Effector memory CD8-positive, alpha-beta T cell (primary cell): ENCODE results near the gene HIRIP3.

ENCODE experiments used
- ATAC-seq: fragments of 150-1000 bp; cut with Tn5 transposase; replicated peaks from 2 replicates; pipeline ENCODE4 v1.10.0; 2021; ENCODE audit warnings: mild to moderate bottlenecking, moderate library complexity
- DNase-seq, 3 experiments: peaks; one replicate each; pipeline ENCODE4 v3.0.0; 2021
- H3K27ac Mint-ChIP-seq, 2 donors: one replicate each; pipeline ENCODE4 v1.8.0; 2022; ENCODE audit warnings: mild to moderate bottlenecking in 2 of 2, mixed read lengths in 2 of 2, moderate library complexity in 2 of 2
- H3K27me3 Mint-ChIP-seq, 2 donors: one replicate each; pipeline ENCODE4 v1.8.0; 2022; ENCODE audit warnings: mixed read lengths in 2 of 2
- H3K36me3 Mint-ChIP-seq: one replicate; pipeline ENCODE4 v1.8.0; 2022; ENCODE audit warnings: mild to moderate bottlenecking, moderate library complexity, mixed read lengths; ENCODE audit not compliant: insufficient read depth
- H3K4me1 Mint-ChIP-seq, 2 donors: one replicate each; pipeline ENCODE4 v1.8.0; 2022; ENCODE audit warnings: low read depth in 2 of 2, mixed read lengths in 2 of 2
- H3K4me3 Mint-ChIP-seq, 2 donors: one replicate each; pipeline ENCODE4 v1.8.0; 2022; ENCODE audit warnings: mild to moderate bottlenecking in 2 of 2, mixed read lengths in 2 of 2, moderate library complexity in 2 of 2
- H3K9me3 Mint-ChIP-seq, 2 donors: one replicate each; pipeline ENCODE4 v1.8.0; 2022; ENCODE audit warnings: mixed read lengths in 2 of 2

HIRIP3 gene

DNA sequence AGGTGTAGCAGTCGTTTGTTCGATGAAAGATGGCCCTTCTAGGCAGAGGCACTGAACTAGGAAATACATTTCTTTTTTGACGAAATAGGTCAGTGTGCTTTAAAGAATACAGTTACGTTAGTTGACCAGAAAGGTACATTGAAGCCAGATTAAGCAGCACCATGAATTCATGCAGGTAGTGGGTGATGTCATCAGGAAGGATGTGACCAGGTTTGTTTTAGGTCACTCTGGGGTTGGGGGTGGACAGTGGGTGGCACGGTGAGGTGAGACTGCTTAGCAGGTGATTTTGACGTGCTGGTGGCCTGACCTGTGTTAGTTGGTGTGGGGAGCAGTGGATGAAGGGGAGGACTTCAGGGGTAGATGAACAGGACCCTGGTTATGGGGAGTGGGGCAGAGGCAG, 4.2 kb upstream of the HIRIP3 start:
- peaks cover 29 to 30% of the 10 kb centered on the region in 2 donors for H3K4me1 Mint-ChIP-seq
- DNase-seq (no peak), ATAC-seq (no peak)
- no peaks in the 10 kb centered on the region for H3K27me3 Mint-ChIP-seq
- H3K9me3 Mint-ChIP-seq = no peaks in the 10 kb centered on the region
- H3K27ac Mint-ChIP-seq = peak overlapping the region; percentile 55 to 86
- no peak overlapping the region for H3K4me3 Mint-ChIP-seq
- peaks cover 23% of the 10 kb centered on the region for H3K36me3 Mint-ChIP-seq

DNA sequence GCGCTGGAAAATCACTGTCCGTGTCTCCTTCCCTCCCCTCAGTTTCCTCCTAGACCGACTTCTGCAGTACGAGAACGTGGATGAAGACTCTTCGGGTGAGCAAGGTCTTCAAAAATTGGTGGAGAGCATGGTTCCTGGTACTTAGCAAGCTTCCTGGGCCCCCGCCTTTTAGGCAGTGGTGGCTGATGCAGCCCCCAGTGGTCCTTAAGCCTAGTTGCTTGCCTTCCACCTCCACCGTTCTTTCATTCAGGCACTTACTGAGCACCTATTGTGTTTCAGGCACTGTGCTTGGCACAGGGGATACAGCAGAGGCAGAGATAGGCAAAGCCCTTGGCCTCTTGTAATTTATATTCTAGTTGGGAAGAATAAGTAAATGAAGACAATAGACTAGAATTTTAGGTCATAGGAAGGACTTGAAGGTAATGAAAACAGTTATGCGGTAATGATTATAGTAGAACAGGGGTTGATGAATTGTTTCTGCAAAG, 1.4 kb upstream of the HIRIP3 start:
- ATAC-seq = no peak
- Mint-ChIP-seq H3K27ac (peak overlapping the region; percentile 72 to 96), H3K36me3 (peaks cover 29% of the 10 kb centered on the region), H3K4me3 (peak overlapping the region; percentile 96 to 99), H3K9me3 (no peaks in the 10 kb centered on the region), H3K27me3 (no peaks in the 10 kb centered on the region), H3K4me1 (peaks cover 25 to 28% of the 10 kb centered on the region in 2 donors)
- DNase-seq = no peak

- H3K36me3 Mint-ChIP-seq = peaks cover 33% of the 10 kb centered on the region
- H3K9me3 Mint-ChIP-seq = no peaks in the 10 kb centered on the region
- H3K4me1 Mint-ChIP-seq = peaks cover 25 to 28% of the 10 kb centered on the region in 2 donors
- peak; percentile 98 for ATAC-seq
- peak within 1 kb of the TSS; percentile 96 to 98 for H3K27ac Mint-ChIP-seq
- H3K27me3 Mint-ChIP-seq = no peaks in the 10 kb centered on the region
- H3K4me3 Mint-ChIP-seq = peak within 1 kb of the TSS; percentile 96 to 99
- peak; percentile 99 to 100 (median 99) for DNase-seq
Observed at GRCh38 chr16:29995911-29996765, 721 bp upstream of the HIRIP3 start, which contains the start of gene INO80E. TSS of gene INO80E (plus strand) at chr16:29996241. CDS start at chr16:29996311, 70 bp downstream.

GRCh38 chr16:29994600-29995323, 655 bp downstream of the HIRIP3 start:
- Mint-ChIP-seq H3K4me1 (peaks cover 25 to 28% of the 10 kb centered on the region in 2 donors), H3K27me3 (no peaks in the 10 kb centered on the region), H3K36me3 (peaks cover 34% of the 10 kb centered on the region), H3K27ac (peak overlapping the region; percentile 96 to 98), H3K9me3 (no peaks in the 10 kb centered on the region), H3K4me3 (peak overlapping the region; percentile 96 to 99)
- ATAC-seq (no peak), DNase-seq (no peak)

- H3K27me3 Mint-ChIP-seq = no peaks in the 10 kb centered on the region
- no peak for ATAC-seq
- peak overlapping the region; percentile 96 to 99 for H3K4me3 Mint-ChIP-seq
- peaks cover 36% of the 10 kb centered on the region for H3K36me3 Mint-ChIP-seq
- H3K27ac Mint-ChIP-seq = peak overlapping the region in 1 of 2 donors; percentile 98
- no peak for DNase-seq
- H3K4me1 Mint-ChIP-seq = peaks cover 22 to 24% of the 10 kb centered on the region in 2 donors
- H3K9me3 Mint-ChIP-seq = no peaks in the 10 kb centered on the region
Observed at GRCh38 chr16:29993903-29994599, 1.4 kb downstream of the HIRIP3 start.

- no peak for DNase-seq
- Mint-ChIP-seq H3K9me3 (no peaks in the 10 kb centered on the region), H3K36me3 (peaks cover 33% of the 10 kb centered on the region), H3K4me1 (peaks cover 19 to 23% of the 10 kb centered on the region in 2 donors), H3K4me3 (peak overlapping the region in 1 of 2 donors; percentile 5), H3K27me3 (no peaks in the 10 kb centered on the region), H3K27ac (peak overlapping the region in 1 of 2 donors; percentile 98)
- ATAC-seq = no peak
Observed at GRCh38 chr16:29993191-29993902, 2.1 kb downstream of the HIRIP3 start.

DNA sequence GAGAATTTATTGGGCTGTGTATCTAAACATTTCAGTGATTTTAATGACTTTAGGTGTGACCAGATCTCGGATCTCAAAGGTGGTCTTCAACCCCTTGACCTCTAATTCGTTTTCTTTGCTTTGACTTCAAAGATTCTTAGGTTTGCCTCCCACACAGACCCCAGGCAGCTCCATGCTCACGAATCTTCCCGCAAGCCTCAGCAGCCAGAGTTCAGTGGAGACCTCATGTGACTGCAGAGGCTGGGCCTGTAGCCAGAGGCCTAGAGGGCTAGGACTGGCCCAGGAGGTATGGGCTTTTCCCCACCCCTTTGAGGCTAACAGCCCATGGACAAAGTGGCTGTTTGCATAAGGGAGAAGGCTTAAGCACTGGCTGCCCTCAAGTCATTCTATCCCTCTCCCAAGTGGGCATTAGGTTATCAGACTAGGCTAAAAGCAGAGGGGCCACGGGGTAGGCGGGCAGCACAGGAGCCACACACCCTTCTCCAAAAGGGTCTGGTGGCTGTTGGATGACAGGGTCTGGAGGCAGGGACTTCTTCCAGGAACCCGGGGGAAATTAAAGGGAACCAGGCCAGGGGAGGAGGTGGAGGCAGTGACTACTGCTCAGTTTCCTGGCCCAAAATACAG, 3.0 kb downstream of the HIRIP3 start:
- H3K36me3 Mint-ChIP-seq = peaks cover 36% of the 10 kb centered on the region
- H3K27me3 Mint-ChIP-seq = no peaks in the 10 kb centered on the region
- no peak for DNase-seq
- ATAC-seq = no peak
- peak overlapping the region; percentile 60 to 76 for H3K27ac Mint-ChIP-seq
- H3K9me3 Mint-ChIP-seq = no peaks in the 10 kb centered on the region
- peaks cover 19 to 23% of the 10 kb centered on the region in 2 donors for H3K4me1 Mint-ChIP-seq
- H3K4me3 Mint-ChIP-seq = peak overlapping the region in 1 of 2 donors; percentile 14

- peaks cover 14 to 18% of the 10 kb centered on the region in 2 donors for H3K4me1 Mint-ChIP-seq
- H3K27ac Mint-ChIP-seq = no peak overlapping the region
- ATAC-seq (no peak), DNase-seq (no peak)
- no peaks in the 10 kb centered on the region for H3K9me3 Mint-ChIP-seq
- no peak overlapping the region for H3K4me3 Mint-ChIP-seq
- H3K27me3 Mint-ChIP-seq = no peaks in the 10 kb centered on the region
- peaks cover 36% of the 10 kb centered on the region for H3K36me3 Mint-ChIP-seq
Observed at GRCh38 chr16:29991571-29991904, 3.9 kb downstream of the HIRIP3 start.

DNA sequence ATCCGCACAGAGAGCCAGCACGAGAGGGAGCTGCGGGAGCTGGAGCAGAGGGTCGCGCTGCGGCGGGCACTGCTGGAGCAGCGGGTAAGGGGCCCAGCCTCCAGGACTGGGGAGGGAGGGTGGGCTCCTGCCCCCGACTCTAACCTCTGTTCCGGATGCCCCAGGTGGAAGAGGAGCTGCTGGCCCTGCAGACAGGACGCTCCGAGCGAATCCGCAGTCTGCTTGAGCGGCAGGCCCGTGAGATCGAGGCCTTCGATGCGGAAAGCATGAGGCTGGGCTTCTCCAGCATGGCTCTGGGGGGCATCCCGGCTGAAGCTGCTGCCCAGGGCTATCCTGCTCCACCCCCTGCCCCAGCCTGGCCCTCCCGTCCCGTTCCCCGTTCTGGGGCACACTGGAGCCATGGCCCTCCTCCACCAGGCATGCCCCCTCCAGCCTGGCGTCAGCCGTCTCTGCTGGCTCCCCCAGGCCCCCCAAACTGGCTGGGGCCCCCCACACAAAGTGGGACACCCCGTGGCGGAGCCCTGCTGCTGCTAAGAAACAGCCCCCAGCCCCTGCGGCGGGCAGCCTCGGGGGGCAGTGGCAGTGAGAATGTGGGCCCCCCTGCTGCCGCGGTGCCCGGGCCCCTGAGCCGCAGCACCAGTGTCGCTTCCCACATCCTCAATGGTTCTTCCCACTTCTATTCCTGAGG, 4.4 kb downstream of the HIRIP3 start:
- Mint-ChIP-seq H3K9me3 (no peaks in the 10 kb centered on the region), H3K27ac (no peak overlapping the region), H3K36me3 (peaks cover 35% of the 10 kb centered on the region), H3K4me1 (peaks cover 9 to 13% of the 10 kb centered on the region in 2 donors), H3K27me3 (no peaks in the 10 kb centered on the region), H3K4me3 (no peak overlapping the region)
- ATAC-seq = no peak
- no peak for DNase-seq

DNA sequence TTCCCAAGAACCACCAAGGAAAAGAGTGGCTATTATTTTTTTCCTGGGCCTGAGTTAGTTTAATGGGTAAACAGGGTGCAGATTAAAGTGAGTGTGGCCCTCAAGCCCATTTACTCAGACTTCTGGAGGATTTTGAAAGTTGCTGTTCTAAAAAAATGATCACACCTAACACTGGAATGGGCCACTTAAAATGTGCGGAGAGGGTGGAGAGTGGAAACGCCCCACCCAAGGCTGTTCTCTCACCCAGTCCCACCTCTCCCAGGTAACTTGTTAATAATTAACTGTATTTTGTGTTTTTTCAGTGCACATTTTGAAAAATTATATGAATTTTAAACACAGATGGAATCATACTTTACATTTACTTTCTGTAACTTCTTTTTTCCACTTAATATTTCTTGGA, 5.4 kb downstream of the HIRIP3 start:
- ATAC-seq = no peak
- Mint-ChIP-seq H3K4me1 (peaks cover 8 to 9% of the 10 kb centered on the region in 2 donors), H3K27ac (no peak overlapping the region), H3K36me3 (peaks cover 34% of the 10 kb centered on the region), H3K9me3 (no peaks in the 10 kb centered on the region), H3K4me3 (no peak overlapping the region), H3K27me3 (no peaks in the 10 kb centered on the region)
- DNase-seq = no peak

DNA sequence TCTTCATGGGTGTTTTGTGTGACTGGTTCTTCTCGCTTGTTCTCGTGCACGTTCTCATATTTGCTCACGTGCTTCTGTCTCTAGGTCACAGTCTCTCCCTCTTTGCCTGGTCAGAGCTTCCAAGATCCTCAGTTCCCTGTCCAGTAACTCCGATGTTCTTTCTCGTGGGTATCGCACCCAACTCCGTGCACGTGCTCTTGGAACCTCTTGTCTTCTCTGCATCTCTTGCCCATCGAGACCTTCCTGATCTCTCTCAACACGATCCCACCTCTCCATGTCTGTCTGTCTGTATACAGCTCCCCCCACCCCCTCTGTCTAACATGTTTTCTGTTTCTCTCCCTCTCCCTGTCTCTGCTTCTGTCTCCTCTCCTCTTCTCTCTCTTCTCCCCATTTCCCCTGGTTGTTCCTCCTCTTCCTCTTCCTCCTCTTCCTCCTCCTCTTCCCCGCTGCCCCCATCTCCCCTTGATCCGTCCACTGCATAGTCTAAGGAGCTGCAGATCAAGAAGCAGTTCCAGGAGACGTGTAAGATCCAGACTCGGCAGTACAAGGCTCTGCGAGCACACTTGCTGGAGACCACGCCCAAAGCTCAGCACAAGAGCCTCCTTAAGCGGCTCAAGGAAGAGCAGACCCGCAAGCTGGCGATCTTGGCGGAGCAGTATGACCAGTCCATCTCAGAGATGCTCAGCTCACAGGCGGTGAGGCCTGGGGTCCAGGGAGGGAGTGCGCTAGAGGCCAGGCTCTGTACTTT, 6.1 kb downstream of the HIRIP3 start:
- Mint-ChIP-seq H3K27ac (peak overlapping the region in 1 of 2 donors; percentile 84), H3K4me3 (no peak overlapping the region), H3K9me3 (no peaks in the 10 kb centered on the region), H3K36me3 (peaks cover 36% of the 10 kb centered on the region), H3K27me3 (no peaks in the 10 kb centered on the region), H3K4me1 (peaks cover 1 to 4% of the 10 kb centered on the region in 2 donors)
- no peak for DNase-seq
- ATAC-seq = no peak
